Measurements from ENCODE around the gene ZNF408. TPM values are rescaled to one million over a fixed set of nuclear protein-coding genes. Genes with fewer than 3 reads are reported as not detected.

Gene ZNF408
- total RNA-seq, 1 experiment from 2014 or later: 9.8 TPM

DNA sequence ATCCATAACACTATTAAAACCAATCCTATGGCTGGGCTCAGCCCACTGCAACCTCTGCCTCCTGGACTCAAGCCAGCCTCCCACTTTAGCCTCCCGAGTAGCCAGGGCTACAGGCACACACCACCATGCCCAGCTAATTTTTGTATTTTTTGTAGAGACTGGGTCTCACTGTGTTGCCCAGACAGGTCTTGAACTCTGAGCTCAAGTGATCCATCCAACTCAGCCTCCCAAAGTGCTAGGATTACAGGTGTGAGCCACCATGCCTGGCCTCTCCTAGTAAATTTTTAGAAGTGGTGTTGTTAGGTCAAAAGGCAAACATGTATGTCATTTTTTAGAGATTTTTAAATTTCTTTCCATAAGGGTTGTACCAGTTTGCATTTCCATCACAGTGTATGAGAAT lies 32.4 kb downstream of the ZNF408 start:
- no peak for DNase-seq (ENCODE audit: low read depth, low spot score)
- in situ Hi-C loops (cut with HindIII; ENCODE audit: low pct_unique_long_range_greater_than_20kb, low sequenced_read_pairs): no loop called here

DNA sequence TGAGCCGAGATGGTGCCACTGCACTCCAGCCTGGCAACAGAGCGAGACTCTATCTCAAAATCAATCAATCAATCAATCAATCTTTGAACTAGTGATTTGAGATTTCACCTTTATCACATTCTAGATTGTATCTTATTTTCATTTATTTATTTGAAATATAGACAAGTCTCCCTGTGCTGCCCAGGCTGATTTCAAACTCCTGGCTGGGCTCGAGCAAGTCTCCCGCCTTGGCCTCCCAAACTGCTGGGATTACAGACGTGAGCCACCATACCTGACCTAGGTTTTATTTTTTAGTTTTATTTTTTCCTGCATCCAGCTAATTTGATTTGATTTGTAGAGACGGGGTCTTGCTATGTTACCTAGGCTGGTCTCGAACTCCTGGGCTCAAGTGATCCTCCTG lies 35.3 kb downstream of the ZNF408 start:
- in situ Hi-C loops (cut with HindIII; ENCODE audit: low pct_unique_long_range_greater_than_20kb, low sequenced_read_pairs): no loop called here
- DNase-seq (ENCODE audit: low read depth, low spot score): no peak

DNA sequence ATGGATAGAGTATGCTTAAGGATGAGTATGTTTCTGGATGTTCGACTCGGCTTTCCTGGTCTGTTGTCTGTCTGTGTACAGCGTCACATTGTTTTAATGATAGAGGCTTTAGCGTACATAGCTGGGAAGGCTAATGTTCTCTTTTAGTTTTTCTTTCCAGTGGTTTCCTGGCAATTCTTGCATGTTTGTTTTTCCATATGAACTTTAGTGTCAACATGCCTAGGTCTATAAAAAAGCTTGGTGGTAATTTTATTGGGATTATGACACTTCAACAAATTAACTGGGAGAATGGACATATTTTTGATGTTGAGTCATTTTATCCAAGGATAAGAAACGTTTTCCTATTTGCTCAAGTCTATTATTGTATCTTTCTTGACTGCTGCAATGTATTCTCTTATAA lies 35.8 kb downstream of the ZNF408 start:
- no peak for DNase-seq (ENCODE audit: low read depth, low spot score)
- in situ Hi-C loops (cut with HindIII; ENCODE audit: low pct_unique_long_range_greater_than_20kb, low sequenced_read_pairs): no loop called here

DNA sequence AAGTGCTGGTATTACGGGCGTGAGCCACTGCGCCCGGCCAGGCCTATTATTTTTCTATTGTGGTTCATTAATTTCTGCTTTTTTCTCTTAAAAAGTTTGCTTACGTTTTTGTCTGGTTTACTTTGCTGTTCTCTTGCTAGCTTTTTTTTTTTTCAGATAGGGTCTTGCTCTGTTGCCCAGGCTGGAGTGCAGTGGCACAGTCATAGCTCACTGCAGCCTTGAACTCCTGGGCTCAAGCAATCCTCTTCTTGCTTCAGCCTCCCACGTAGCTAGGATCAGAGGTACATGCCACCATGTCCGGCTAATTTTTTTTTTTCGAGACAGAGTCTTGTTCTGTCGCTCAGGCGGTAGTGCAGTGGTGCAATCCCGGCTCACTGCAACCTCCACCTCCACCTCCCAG lies 36.9 kb downstream of the ZNF408 start:
- DNase-seq (ENCODE audit: low read depth, low spot score): no peak
- in situ Hi-C loops (cut with HindIII; ENCODE audit: low pct_unique_long_range_greater_than_20kb, low sequenced_read_pairs): no loop called here

DNA sequence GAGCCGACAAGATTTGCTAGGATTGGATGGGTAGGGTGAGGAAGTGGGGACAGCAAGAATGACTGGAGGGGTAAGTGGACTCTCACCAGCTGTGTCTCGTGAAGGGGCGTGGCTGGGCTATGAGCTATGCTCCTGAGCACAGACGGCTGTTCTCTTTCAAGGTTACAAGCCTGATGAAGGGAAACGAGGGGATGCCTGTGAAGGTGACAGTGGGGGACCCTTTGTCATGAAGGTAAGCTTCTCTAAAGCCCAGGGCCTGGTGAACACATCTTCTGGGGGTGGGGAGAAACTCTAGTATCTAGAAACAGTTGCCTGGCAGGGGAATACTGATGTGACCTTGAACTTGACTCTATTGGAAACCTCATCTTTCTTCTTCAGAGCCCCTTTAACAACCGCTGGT lies 38.1 kb downstream of the ZNF408 start:
- in situ Hi-C loops (cut with HindIII; ENCODE audit: low pct_unique_long_range_greater_than_20kb, low sequenced_read_pairs): no loop called here

DNA sequence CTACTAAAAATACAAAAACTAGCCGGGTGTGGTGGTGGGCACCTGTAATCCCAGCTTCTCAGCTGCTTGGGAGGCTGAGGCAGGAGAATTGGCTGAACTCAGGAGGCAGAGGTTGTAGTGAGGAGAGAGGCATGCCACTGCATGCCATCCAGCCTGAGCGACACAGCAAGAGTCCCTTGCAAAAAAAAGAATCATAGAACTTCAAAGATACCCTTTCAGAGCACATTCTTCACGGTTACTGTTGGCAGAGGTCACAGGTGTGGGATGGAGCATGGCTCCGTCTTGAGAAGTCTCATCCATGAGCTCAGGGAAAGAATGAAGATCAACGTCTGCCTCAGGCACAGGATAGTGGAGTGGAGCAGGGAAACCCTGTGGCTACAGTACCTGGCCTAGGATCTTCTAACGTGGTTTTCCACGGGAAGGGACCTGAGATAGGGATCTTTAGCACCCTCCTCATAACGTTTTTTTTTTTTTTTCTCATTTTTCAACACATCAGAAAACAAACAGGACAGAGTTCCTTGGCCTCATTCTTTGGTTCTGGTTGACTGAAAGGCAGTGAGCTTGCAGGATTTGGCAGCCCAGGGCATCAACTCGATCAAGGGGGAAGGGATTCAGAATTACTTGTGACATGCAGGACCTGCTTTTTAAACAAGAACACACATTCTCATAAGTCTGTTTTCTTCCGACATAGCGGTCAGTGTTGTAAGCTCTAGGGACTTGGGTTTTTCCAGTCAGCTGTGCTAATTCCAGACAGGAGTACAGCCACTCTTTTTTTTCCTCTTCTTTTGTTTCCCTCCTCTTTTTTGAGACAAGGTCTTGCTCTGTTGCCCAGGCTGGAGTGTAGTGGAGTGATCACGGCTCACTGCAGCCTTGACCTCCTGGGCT lies 41.0 kb downstream of the ZNF408 start:
- DNase-seq (ENCODE audit: low read depth, low spot score): no peak
- in situ Hi-C loops (cut with HindIII; ENCODE audit: low pct_unique_long_range_greater_than_20kb, low sequenced_read_pairs): no loop called here

More for the DNA sequence above, 38.1 kb downstream of the ZNF408 start:
- no peak for DNase-seq (ENCODE audit: low read depth, low spot score)

DNA sequence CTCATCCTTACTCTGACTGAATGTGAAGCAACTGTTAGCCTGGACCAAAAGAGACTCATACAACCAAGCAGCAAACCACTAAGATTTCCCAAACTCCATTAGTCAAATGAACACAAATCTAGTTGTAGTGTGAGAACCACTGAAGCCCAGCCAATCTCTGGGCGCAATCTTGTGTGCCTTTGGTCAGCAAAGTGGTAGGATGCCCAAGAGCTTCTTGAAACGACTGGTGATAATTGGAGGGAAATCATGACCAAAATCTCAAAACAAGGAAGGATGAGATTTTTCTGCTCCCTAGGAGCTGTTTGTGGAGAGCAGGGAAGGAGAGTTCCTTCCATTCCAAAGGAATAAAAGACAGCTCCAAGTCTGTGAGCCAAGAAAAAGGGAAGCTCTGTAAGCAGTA lies 42.2 kb downstream of the ZNF408 start:
- no peak for DNase-seq (ENCODE audit: low read depth, low spot score)
- in situ Hi-C loops (cut with HindIII; ENCODE audit: low pct_unique_long_range_greater_than_20kb, low sequenced_read_pairs): no loop called here

DNA sequence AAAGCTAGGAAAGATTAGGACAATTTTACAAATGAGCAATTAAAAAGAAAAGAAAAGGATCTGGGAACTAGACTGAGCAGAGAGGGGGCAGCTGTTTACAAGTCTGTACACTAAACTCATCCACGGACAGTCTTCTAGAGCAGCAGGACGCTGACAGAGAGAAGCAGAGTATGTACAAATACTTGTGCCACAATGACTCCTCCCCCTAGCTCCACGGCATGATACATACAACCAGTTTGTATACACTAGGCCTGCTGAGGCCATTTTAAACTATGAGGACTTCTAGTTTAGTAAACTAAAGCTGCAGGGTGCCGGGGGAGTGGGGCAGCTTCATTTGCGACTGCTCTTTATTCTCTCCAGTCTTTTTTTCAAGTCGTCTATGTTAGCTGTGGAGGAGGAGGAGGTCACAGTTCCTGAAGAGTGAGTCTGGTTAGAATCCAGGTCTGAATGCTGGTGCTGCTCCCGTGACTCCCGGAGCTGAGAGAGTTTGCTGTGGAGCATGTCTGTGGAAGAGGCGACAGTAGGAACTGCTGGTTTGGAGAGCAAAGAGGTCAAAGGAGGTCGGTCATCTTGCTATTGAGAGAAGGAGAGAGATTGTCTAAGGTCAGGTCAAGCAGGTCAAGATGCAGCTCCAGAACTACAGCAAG lies 43.0 kb downstream of the ZNF408 start:
- in situ Hi-C loops (cut with HindIII; ENCODE audit: low pct_unique_long_range_greater_than_20kb, low sequenced_read_pairs): no loop called here
- no peak for DNase-seq (ENCODE audit: low read depth, low spot score)

DNA sequence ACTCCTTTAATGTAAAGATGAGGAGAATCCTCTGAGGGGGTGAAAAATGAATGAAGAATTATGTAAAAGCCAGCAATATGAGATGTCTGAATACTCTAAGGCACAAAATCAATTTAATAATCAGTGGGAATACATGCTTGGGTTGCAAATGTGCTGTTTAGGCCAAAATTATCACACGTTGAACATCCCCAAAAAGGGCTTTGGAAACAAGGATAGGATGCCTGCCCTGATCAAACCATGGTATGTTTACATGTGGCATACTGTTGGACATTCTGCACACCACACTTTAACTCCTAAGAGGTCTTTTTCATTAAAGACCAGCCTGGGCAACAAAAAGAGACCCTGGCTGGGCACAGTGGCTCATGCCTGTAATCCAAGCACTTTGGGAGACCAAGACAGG lies 44.5 kb downstream of the ZNF408 start:
- in situ Hi-C loops (cut with HindIII; ENCODE audit: low pct_unique_long_range_greater_than_20kb, low sequenced_read_pairs): no loop called here
- DNase-seq (ENCODE audit: low read depth, low spot score): no peak

DNA sequence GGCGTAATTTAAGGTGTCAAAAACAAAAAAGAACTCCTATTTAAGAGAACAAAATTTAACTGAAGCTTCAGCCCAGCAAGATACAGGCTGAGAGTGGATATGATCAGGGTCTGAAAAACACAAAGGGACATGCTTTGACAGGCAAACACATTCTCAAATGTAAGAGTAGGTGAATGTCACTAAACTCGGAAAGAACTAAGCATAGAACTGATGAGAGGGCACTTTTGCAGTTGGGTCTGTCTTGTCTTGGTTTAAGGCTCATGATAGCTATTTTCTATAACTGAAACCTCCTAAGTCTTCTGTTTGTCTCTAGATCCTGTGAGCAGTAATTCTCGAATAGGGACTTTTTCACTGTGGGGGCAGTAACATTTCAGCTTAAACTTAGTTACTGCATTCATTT lies 45.2 kb downstream of the ZNF408 start:
- in situ Hi-C loops (cut with HindIII; ENCODE audit: low pct_unique_long_range_greater_than_20kb, low sequenced_read_pairs): no loop called here

DNA sequence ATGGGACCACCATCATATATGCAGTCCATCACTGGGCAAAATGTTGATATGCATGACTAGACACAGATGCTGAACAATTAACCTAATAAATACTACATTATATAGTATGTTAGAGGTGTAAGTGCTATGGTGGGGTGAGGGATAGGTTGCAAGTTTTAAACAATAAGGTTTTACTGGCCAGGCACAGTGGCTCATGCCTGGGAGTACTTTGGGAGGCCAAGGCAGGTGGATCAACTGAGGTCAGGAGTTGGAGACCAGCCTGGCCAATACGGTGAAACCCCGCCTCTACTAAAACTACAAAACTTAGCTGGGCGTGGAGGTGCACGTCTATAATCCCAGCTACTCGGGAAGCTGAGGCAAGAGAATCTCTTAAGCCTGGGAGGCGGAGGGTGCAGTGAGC lies 46.3 kb downstream of the ZNF408 start:
- in situ Hi-C loops (cut with HindIII; ENCODE audit: low pct_unique_long_range_greater_than_20kb, low sequenced_read_pairs): no loop called here
- no peak for DNase-seq (ENCODE audit: low read depth, low spot score)

More for the DNA sequence above, 45.2 kb downstream of the ZNF408 start:
- no peak for DNase-seq (ENCODE audit: low read depth, low spot score)

Small RNAs within 50 kb of the gene (small RNA-seq; reads per million reads assigned to genes)
- 0 to 0.24 reads per million in 2 experiments for gene MIR5582

Other genes with a start within 250 kb of the ZNF408 start
- gene AMBRA1, start 107.0 kb upstream of the ZNF408 start, total RNA-seq (2014; rRNA removed; shearing (Covaris generic)): 22.2 and 28.0 TPM in 2 replicates
- 6.2 and 7.8 TPM in 2 replicates for gene HARBI1, start 83.8 kb upstream of the ZNF408 start, total RNA-seq (2014; rRNA removed; shearing (Covaris generic))
- gene ATG13, start 83.5 kb upstream of the ZNF408 start, total RNA-seq (2014; rRNA removed; shearing (Covaris generic)): 101 and 112 TPM in 2 replicates
- gene ARHGAP1, start 412 bp upstream of the ZNF408 start, total RNA-seq (2014; rRNA removed; shearing (Covaris generic)): 18.4 TPM in 2 replicates
- not detected in 2 replicates for gene F2, start 18.2 kb downstream of the ZNF408 start, total RNA-seq (2014; rRNA removed; shearing (Covaris generic))
- 45.8 and 57.4 TPM in 2 replicates for gene CKAP5, start 145.2 kb downstream of the ZNF408 start, total RNA-seq (2014; rRNA removed; shearing (Covaris generic))
- 7.2 and 7.8 TPM in 2 replicates for gene LRP4, start 217.5 kb downstream of the ZNF408 start, total RNA-seq (2014; rRNA removed; shearing (Covaris generic))
- 12.2 and 14.7 TPM in 2 replicates for gene CSTPP1, start 235.7 kb downstream of the ZNF408 start, total RNA-seq (2014; rRNA removed; shearing (Covaris generic))

Data from SK-MEL-5 (cell line).